ENCODE results near the gene HERC2. TPM values are rescaled to one million over a fixed set of nuclear protein-coding genes. Genes with fewer than 3 reads are reported as not detected.
"Not testable (repeated sequence)": the region's sequence is repeated elsewhere in the genome, so short reads cannot be mapped to it uniquely, and the experiment has no call there.

The HERC2 gene
- total RNA-seq, 1 donor from 2014 or later, result 65.6 TPM

DNA sequence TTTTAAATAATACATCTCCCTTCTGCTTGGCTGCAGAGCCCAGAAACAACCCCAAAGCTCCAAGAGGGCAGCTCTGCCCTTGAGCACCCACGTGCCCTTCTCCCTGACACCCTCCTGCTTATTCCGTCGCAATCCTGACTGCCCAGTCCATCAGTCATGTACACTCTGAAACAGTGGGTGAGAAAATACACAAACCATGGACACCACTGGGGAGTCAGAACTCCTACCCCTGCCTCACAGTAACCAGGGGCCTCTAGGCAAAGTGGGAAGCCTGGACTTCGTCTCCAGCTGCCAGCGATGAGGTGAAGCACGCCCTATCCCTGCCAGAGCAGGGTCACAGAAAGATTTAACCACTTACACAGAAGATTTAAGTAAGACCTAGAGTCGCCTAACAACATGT lies 40.1 kb downstream of the HERC2 start:
- intact Hi-C loops (cut with DNase I), result no loop called here
- no peak for DNase-seq (ENCODE audit: low spot score)

DNA sequence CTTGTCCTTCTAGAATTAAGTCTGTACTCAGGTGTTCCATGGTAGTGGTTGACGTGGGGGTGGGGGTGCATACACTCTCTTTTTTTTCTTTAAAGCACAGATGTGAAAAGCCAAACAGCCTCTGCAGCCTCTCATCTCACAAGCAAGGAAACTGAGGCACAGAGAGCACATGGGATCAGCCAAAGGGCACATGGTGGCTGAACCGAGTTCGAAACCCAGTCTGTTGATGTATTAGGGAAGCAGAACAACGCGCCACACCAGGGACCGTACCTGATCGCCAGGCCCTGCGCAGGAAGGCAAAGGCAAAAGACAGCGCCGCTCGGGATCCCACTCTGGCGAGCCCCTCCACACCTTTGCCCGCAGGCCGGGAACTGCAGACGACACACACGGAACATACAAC lies 47.3 kb downstream of the HERC2 start:
- no peak for DNase-seq (ENCODE audit: low spot score)
- intact Hi-C loops (cut with DNase I), result no loop called here

DNA sequence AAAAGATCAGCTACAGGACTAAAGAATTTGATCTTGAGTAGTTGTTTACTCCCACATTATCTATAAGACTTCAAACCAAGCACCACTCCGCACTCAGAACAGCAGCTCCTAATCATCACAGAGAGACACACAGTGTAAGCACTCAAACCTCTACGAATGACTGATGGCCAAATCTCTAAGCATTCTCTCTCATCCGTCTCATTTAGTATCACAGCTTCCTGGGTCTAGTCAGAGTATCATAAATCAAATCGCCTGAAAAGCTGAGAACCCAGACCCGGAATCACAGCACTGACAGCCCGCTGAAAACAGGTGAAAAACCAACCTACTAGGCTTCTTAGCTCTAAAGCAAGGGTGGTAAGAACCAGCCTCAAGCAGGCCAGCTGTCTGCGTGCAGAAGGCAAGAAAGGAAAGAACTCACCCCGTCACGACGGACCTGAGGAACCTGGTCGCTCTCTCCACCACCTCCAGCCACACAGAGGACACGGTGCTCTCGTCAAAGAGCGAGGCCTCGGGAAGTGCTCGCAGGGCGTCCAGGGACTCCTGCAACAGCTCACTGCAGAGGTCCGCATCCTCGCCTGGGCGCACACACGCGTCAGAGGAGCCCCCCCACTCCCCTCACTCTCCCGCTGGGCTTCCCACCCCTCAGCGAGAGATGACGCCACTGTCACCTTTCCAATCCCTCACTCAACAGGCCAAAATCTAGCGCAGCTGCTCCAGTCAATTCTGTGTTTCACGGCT lies 47.9 kb downstream of the HERC2 start:
- intact Hi-C loops (cut with DNase I), result no loop called here
- no peak for DNase-seq (ENCODE audit: low spot score)

DNA sequence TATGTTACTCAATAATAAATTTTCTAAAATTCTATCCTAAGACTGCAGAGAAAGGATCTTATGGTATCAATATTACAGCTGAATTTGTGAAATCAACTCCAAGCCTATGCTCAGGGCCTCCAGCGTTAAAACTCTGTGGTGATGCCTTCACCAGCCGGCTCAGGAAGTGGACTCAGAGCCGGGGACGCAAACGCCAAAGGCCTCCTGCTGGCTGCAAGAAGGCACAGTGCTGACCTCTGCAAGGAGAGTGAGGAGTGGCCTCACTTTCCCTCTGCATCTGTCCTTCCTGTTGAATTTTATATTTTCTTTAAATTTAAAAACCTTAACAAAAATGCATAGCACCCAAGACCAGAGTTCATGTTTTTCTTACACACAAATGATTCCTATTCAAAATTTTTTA lies 48.5 kb downstream of the HERC2 start:
- no peak for DNase-seq (ENCODE audit: low spot score)
- intact Hi-C loops (cut with DNase I), result no loop called here

DNA sequence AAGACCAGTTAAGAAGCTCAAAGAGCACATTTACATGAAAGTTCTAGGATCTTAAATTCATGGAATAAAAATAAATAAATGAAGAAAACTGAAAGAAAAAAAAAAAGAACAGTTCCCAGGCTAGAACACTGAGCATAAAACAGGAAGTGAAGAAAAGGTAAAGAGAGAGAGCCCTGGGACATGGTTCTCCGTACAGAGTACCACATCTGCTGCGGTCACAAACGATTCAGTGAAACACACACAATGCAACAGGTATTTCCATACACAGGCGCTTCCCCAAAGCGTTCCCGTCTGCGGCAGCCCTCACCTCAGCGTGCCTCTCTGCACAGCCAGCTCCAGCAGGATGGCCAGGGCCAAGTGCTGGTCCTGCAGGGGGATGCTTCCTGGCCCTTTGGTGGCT lies 49.4 kb downstream of the HERC2 start:
- DNase-seq (ENCODE audit: low spot score), result no peak
- intact Hi-C loops (cut with DNase I), result no loop called here

DNA sequence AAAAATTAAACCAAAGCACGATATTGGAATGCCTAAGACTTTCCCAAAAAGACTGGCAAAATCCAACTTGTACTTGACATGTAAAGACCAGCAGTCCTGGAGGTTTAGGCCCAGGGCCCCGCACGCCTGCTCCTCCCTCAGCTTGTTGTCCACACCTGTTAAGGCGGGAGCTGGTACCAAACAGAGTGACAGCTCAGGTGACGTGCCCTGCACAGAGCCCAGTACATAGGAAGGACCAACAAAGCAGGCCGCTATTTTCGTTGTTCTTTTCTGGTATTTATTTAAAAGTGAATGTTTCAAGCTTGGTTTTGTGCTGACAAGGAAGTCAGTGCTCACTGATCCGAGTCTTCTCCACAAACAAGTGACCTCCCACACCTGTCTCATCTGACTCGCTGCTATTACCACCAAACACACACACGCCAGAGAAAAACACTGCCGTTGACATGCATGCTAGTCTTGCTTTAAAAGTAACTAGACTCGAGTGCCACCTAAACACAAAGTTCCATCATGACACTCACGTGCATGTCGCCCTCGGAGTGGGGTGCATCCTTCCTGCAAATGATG lies 50.2 kb downstream of the HERC2 start:
- DNase-seq (ENCODE audit: low spot score), result no peak
- intact Hi-C loops (cut with DNase I), result no loop called here

DNA sequence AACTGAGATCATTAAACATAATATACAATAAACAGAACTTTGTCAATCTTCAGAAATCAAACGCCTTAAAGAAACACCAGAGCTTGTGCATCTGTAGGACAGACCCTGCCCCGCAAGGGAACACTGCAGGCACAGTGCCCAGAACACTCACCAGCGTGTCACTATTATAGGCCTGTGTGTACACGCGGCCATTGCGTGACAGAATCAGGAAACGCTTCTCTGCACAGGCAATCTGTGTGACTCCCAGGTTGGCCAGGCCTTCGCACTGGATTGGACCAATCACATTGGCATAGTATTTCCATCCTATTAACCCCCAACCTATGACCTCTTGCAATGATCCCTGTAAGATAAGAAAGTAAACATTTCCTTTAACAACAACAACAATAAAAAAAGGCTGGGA lies 52.9 kb downstream of the HERC2 start:
- DNase-seq (ENCODE audit: low spot score), result no peak
- intact Hi-C loops (cut with DNase I), result no loop called here

DNA sequence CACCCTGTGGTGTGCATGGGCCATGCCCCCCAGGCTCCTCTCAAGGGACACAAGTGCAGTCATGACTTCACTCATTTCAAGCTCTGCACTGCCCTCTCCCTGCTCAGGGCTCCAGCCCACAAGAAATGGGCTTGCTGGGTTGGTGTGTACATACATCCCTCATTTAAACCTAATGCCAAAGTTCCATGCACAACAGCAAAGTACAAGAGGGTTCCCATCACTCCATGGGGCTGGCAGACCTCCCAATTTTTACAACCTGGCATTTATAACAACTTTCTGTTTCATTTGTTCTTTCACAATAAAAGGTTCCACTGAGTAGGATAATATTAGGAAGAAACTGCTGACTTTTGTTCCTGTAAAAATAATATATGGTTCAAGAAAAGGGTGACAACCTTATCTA lies 54.3 kb downstream of the HERC2 start:
- intact Hi-C loops (cut with DNase I), result no loop called here
- DNase-seq (ENCODE audit: low spot score), result no peak

DNA sequence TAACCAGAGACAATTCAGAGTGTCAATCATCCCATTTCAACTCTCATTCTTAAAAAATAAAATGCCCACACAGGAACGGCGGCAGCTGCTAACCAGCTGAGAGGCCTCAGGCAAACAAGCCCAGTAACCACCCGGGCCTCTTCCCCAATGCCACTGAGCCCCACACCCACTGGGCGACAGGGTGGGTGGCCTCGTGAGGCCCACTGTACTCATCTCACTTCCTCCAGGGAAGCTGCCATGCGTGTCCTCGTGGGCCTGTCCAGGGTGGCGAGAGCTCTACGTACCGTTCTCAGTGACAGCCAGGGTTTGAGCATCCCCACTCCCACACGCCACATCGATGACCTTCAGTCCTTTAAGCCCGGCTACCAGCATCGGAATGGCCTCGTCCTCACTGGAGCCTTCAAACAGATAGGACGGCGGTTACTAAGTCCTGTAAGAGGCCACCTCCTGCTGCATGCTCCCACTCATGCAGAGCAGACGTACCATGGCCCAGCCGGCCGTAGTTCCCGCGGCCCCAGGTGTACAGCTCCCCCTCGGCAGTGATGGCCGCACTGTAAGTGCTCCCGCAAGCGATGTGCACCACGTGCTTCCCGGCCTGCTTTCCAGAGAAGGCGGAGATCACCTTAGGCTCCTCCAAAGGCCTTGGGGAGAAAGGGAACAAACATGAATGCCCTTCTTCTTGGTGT lies 56.5 kb downstream of the HERC2 start:
- no peak for DNase-seq (ENCODE audit: low spot score)
- intact Hi-C loops (cut with DNase I), result no loop called here

DNA sequence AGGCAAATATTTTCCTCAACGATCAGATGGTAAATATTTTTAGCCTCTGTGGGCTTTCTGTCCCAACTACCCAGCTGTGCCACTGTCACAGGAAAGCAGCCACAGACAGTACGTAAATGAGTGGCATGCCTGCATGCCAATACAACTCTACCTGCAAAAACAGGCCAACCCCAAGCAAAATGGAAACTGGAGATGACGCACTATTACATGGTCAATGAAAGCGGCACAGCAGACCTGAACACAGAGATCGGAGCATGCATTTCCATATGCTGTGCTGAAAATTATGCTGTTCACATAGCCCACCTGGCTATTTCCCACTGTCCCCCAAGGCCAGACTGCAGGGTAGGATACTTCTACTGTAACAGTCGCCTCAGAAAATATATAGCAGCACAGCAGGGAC lies 57.8 kb downstream of the HERC2 start:
- intact Hi-C loops (cut with DNase I), result no loop called here

DNA sequence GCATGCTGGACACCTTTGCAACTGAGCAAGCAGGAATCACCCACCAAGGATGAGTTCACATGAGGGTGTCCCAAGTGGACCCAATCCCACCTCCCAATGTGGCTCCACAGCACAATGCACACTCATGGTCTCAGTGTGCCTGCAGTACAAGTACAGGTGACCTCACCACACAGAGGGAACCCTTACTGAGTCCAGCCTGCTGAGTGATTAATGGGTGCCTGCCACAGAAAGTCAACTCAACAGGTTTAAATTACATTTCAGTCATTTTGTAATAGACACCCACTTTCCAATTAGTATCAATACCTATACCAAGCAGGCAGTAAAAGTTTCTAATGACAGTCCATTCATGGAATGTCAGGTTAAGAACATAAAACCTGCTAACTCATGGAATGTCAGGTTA lies 59.5 kb downstream of the HERC2 start:
- intact Hi-C loops (cut with DNase I), result no loop called here
- DNase-seq (ENCODE audit: low spot score), result no peak

More for the DNA sequence above, 57.8 kb downstream of the HERC2 start:
- DNase-seq (ENCODE audit: low spot score), result no peak

DNA sequence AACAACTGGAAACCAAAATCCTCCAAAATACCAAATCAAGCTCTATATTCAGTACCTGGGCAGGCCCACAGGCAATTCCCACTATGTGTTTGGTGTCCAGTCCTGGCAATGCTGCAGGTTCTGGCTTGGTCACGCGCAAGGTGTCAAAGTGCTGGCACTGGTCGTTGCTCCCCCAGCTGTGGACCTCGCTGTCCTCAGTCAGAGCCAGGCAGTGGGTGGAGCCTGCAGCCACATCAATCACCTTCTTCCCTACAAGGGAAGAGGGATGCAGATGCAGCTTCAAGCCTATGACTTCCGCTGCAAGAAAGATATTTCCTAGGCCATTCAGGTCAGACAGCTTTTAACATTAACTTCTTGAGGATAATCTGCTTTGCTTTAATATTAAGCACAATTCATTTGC lies 61.3 kb downstream of the HERC2 start:
- no peak for DNase-seq (ENCODE audit: low spot score)
- intact Hi-C loops (cut with DNase I), result no loop called here

DNA sequence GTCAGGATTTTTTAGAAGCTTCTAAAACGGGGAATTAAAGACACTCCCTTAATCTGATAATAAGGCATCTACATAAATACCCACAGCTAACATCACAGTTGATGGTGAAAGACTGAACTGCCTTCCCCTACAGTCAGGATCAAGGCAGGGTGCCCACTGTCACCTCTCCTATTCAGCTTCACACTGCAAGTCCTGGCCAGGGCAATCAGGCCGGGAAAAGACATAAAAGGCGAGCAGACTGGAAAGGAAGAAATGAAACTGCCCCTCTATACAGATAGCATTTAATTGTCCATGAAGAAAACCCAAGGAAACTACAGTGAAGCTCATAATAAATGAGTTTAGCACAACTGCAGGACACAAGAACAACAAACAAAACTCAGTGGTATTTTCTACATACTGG lies 61.7 kb downstream of the HERC2 start:
- DNase-seq (ENCODE audit: low spot score), result no peak
- intact Hi-C loops (cut with DNase I), result no loop called here

DNA sequence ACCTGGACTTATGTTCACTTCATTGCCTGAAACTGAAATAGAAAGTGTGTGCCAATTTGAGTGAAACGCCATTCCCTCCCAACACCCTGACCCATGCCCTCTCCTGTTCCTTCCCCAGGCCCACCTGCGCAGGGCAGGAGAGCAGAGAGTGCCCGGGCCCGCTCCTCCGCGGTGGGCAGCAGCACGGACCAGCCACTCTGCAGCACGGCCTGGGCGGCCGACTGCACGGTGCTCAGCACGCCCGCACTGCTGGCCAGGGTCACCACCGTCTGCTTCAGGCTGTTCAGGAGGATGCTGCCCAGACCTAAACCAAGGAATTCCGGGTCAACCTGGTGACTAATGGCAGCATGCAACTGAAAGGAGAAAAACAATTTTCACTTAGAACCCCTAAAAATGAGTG lies 66.0 kb downstream of the HERC2 start:
- intact Hi-C loops (cut with DNase I), result no loop called here
- no peak for DNase-seq (ENCODE audit: low spot score)

DNA sequence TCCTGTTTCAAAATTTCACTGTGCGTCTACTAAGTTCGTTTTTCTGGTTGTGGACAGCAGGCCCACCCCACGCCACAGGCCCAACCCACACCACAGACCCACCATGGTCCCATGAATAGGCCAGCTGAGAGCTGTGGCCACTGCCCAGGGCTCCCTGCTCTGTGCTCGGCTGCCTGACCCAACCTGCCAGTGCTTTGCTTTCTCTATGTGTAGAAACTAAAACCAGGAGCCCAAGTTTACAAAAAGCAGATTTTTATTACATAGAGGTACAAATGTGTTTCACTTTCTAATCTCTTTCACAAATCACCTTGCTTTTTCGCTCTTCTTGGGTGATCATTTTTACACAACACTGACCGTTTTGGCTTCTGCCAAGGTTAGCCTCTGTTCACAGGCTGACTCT lies 69.1 kb downstream of the HERC2 start:
- intact Hi-C loops (cut with DNase I), result no loop called here
- no peak for DNase-seq (ENCODE audit: low spot score)

DNA sequence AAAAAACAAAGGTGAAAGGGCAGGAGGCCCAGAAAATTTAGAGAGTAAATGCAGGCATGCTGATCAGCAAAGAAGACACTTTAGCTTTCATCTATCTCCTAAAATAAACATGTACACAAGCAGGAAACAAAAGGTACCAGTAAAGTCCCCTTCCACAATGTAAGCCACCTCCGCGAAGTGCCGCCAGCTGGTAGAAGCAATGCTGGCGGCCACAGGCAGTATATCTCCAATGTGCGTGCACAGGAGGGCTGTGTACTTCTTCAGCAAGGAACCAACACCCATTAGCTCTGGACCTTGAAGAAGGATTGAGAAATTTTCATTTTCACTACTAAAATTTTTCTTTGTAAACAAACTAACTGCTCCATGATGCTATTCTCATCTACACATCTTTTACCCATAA lies 75.4 kb downstream of the HERC2 start:
- intact Hi-C loops (cut with DNase I), result no loop called here
- no peak for DNase-seq (ENCODE audit: low spot score)

DNA sequence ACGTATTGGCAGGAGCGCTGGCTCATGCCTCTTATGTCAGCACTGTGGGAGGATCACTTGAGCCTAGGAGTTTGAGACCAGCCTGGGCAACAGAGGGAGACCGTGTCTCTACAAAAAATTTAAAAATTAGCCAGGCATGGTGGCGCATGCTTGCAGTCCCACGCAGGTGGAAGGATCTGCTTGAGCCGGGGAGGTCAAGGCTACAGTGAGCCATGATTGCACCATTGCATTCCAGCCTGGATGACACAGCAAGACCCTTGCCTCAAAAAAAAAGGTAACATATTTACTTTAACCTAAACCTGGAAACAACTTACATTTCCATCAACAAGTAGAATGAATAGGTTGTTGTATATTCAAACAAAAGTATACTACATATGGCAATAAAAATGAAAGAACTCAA lies 78.1 kb downstream of the HERC2 start:
- intact Hi-C loops (cut with DNase I), result no loop called here
- DNase-seq (ENCODE audit: low spot score), result no peak

DNA sequence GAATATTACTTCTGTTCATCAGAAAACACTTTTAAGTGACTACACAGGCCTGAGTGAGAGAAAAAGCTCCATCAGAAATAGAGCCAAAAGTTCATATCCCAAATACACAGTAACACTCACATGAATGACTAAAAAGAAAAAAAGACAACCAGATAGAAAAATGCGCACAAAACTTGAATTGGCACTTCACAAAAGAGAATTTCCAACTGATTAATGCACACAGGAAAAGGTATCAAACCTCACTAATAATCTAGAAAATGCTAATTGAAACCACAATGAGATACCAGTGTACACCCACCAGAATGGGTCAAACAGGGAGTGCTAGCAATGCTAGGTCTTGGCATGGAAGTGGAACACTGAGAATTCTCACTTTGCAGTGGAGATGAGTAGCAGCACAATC lies 78.6 kb downstream of the HERC2 start:
- no peak for DNase-seq (ENCODE audit: low spot score)
- intact Hi-C loops (cut with DNase I), result no loop called here

DNA sequence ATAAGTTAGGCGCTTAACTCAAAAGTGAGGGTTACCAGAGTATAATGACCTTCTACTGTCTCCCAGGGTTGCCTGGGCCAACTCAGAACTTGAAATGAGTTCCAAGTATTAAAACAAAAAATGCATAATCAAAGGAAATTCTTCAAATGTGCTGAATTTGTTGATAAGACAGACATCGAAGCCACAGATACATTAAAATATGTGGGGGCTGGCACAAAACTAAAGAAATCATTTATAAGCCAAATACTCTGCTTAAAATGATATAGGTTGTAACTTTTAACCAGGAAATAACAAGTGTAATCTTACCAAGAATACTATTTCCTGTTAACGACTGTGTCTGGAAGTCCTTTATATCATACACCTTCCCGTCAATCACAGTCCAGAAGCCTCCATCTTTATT lies 83.7 kb downstream of the HERC2 start:
- DNase-seq (ENCODE audit: low spot score); intact Hi-C loops (cut with DNase I): not testable (repeated sequence)

DNA sequence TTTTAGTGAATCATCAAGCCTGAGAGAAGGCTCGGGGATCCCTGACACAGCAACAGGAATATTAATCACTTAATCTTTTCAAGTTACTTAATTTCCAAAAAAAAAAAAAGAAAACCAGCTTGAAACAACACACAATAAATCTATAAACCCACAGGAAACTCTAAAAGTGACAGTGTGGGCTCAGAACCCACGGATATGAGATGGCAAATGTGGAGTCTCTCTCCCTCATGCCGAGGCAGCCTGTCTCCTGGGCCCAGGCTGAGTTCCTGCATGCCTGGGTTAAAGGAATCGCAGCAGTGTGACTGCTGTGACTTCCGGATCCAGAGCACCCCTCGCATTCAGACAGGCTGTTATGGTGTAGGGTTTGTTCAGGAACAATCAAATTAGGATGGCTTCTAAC lies 90.2 kb downstream of the HERC2 start:
- intact Hi-C loops (cut with DNase I); DNase-seq (ENCODE audit: low spot score): not testable (repeated sequence)

DNA sequence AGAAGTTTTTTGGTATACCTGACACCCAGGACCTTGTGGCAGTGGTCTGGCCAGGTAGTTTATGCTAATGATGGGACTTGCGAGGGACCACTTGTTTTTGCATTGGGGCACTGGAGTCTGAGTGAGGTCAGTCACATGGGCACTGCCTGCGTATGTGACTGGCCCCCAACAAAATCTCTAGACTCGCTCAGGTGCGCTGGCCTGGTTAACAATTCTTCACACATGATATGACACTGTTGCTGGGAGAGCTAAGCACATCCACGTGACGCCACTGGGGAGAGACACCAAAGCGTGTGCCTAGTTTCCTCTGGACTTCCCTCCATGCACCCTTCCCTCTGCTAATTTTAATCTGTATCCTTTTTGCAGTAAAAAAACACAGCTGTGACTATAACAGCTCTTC lies 90.6 kb downstream of the HERC2 start:
- intact Hi-C loops (cut with DNase I); DNase-seq (ENCODE audit: low spot score): not testable (repeated sequence)

Data from cardiac septum (tissue), 1 donor.